ENCODE measurements around the gene KLHL17. TPM values are rescaled to one million over a fixed set of nuclear protein-coding genes. Genes with fewer than 3 reads are reported as not detected.
A peak's percentile ranks its signal among the peaks of the same experiment; 100 is the strongest.

The KLHL17 gene
- total RNA-seq, 1 experiment from 2014 or later: 41.4 TPM

- H2AFZ ChIP-seq (ENCODE audit: low read length): no peak overlapping the region
- no peak overlapping the region for H4K8ac ChIP-seq (replicated peaks; ENCODE audit: insufficient read length, low read depth, low read length)
- no peak overlapping the region for H2BK12ac ChIP-seq (ENCODE audit: insufficient read length, low read depth, low read length)
- H2BK120ac ChIP-seq (ENCODE audit: low read depth, low read length, poor library complexity, severe bottlenecking): no peak overlapping the region
- no peak overlapping the region for H3K4ac ChIP-seq (ENCODE audit: low read depth, low read length)
- peaks cover 38% of the 10 kb centered on the region for H3K27me3 ChIP-seq (ENCODE audit: insufficient read depth, low read length)
- H2BK20ac ChIP-seq (ENCODE audit: low read depth, low read length, poor library complexity, severe bottlenecking): no peak overlapping the region
- H3K79me1 ChIP-seq (ENCODE audit: insufficient read depth, low read depth, low read length, poor library complexity, severe bottlenecking): no peaks in the 10 kb centered on the region
- Mint-ChIP-seq H3K27ac (no peak overlapping the region), H3K4me1 (peaks cover 3 to 36% of the 10 kb centered on the region in 2 experiments), H3K9me3 (no peaks in the 10 kb centered on the region), H3K4me3 (no peak overlapping the region), H3K27me3 (ENCODE audit: low read depth) (peaks cover 51% of the 10 kb centered on the region), H3K36me3 (ENCODE audit: insufficient read depth in 1 of 3, low read depth in 3 of 3) (peaks cover 13 to 29% (median 18%) of the 10 kb centered on the region in 3 experiments)
- no peaks in the 10 kb centered on the region for H3K79me2 ChIP-seq (ENCODE audit: insufficient read depth, low read length)
- H3K14ac ChIP-seq (ENCODE audit: insufficient read depth, low read length): no peak overlapping the region
- no peak overlapping the region for H3K56ac ChIP-seq (ENCODE audit: insufficient read length, low read depth, low read length)
- no peak for DNase-seq
- peak overlapping the region; percentile 36 for H3K4me2 ChIP-seq (ENCODE audit: insufficient read depth, insufficient read length, low read length)
- no peak overlapping the region for H2AK5ac ChIP-seq (ENCODE audit: insufficient read length, low read length)
- no CpG with 5 or more reads among the region's 48 CpGs for WGBS (ENCODE audit: extremely low coverage, insufficient read length, low lambda C conversion rate)
- H4K5ac ChIP-seq (ENCODE audit: insufficient read length, low read depth, low read length): no peak overlapping the region
- H3K27ac ChIP-seq (ENCODE audit: insufficient read length, low read depth, low read length): no peak overlapping the region
- no peak overlapping the region for H3T11ph ChIP-seq (ENCODE audit: low read length)
- TF ChIP-seq, protein P1, sequence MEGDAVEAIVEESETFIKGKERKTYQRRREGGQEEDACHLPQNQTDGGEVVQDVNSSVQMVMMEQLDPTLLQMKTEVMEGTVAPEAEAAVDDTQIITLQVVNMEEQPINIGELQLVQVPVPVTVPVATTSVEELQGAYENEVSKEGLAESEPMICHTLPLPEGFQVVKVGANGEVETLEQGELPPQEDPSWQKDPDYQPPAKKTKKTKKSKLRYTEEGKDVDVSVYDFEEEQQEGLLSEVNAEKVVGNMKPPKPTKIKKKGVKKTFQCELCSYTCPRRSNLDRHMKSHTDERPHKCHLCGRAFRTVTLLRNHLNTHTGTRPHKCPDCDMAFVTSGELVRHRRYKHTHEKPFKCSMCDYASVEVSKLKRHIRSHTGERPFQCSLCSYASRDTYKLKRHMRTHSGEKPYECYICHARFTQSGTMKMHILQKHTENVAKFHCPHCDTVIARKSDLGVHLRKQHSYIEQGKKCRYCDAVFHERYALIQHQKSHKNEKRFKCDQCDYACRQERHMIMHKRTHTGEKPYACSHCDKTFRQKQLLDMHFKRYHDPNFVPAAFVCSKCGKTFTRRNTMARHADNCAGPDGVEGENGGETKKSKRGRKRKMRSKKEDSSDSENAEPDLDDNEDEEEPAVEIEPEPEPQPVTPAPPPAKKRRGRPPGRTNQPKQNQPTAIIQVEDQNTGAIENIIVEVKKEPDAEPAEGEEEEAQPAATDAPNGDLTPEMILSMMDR (conservative IDR thresholded peaks at IDR 0.05): no peak
- no peak overlapping the region for H4K91ac ChIP-seq (ENCODE audit: insufficient read length, low read depth, low read length)
- no peak overlapping the region for H2BK5ac ChIP-seq (ENCODE audit: insufficient read length, low read length)
- no peaks in the 10 kb centered on the region for H3K4me1 ChIP-seq (ENCODE audit: insufficient read depth, low read length)
- H3K23ac ChIP-seq (ENCODE audit: insufficient read length, low read depth, low read length): no peak overlapping the region
- H3K23me2 ChIP-seq (ENCODE audit: insufficient read length, low read depth, low read length, poor library complexity, severe bottlenecking): peaks cover 6% of the 10 kb centered on the region
- no peak overlapping the region for H2BK15ac ChIP-seq (ENCODE audit: low read depth, low read length)
- no peak overlapping the region for H3K18ac ChIP-seq (ENCODE audit: insufficient read length, low read depth, low read length)
- no peaks in the 10 kb centered on the region for H3K9me3 ChIP-seq (ENCODE audit: control insufficient read depth, low read depth, low read length)
- H4K20me1 ChIP-seq (ENCODE audit: control insufficient read depth, insufficient read depth, insufficient read length): no peaks in the 10 kb centered on the region
- no peak overlapping the region for H3K9ac ChIP-seq (ENCODE audit: extremely low read depth, insufficient read length, low read length)
Observed at GRCh38 chr1:942411-942821, 18.0 kb upstream of the KLHL17 start.

All from H9 (cell line).